Endometrium (tissue), 2 donors: ENCODE data around the gene NCKAP5.

ENCODE experiments used
- FAIRE-seq: peaks from 2 replicates; lab custom pipeline; 2012; peaks lifted over from hg19 to GRCh38; lab: Jason Lieb, UNC
- donor health status: control.
- donor health status: control.

NCKAP5 gene

DNA sequence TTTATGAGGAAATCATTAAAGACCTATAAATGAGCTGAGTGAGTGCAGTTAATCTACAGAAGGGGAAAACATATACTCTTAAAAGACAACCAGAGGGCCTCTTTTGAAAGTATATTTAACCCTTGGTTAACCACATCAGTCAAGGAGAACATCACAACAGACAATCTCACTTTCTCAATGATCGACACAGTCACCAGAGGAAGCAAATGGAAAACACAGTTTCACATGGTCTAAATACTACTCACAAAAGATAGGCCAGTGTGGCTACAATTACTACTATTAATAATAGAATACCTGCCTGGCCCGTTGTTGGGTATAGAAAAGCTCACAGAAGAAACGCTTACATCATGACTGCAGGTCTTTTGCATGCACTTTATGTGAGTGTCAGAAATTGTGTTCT, 426.2 kb downstream of the NCKAP5 start:
- FAIRE-seq = no peak

DNA sequence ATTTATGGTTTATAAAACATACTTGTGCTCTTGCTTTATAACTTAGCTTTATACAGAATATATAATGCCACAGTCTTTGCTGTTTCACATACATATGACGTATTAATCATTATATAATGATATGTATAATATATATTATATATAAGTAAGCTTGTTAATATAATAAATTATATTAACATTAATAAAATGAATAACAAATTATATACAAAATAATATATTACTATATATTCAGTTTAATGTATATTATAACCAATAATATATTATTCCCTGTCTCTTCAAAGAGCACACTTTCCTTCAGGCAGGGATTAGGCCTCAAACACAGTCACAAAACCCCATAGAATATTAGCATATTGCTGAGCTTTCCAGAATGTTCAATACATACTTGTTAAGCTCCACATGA, 427.6 kb downstream of the NCKAP5 start:
- peak; percentile 55 for FAIRE-seq

- FAIRE-seq = peak; percentile 8
Measured at GRCh38 chr2:133139847-133140533, 428.3 kb downstream of the NCKAP5 start.

- no peak for FAIRE-seq
Measured at GRCh38 chr2:133138693-133139092, 429.6 kb downstream of the NCKAP5 start.

DNA sequence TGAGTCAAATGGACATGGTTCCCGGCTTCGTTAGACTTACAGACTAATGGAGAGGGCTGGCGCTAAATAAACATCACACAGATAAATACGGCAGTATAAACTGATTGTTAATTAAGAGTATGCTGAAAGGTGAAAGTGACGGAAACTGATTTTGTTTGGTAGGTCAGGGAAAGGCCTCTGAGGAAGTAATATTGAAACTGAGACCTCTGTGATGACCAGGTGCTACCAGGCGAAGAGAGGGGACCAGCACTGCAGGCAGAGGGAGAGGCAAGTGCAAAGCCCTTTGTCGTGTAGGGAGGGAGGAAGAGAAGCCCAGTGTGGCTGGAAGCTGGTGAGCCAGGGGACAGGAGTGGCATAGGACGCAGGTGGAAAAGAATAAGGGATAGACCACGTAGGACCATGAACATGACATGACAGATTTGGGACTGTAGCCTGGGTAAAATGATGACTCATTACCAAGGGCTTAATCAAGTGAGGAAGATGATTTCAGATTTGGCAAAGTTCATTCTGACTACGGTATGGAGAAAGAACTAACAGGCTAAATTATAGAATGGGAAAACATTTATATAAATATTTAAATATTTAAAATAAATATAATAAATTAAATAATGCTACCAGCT, 433.1 kb downstream of the NCKAP5 start:
- FAIRE-seq = no peak

DNA sequence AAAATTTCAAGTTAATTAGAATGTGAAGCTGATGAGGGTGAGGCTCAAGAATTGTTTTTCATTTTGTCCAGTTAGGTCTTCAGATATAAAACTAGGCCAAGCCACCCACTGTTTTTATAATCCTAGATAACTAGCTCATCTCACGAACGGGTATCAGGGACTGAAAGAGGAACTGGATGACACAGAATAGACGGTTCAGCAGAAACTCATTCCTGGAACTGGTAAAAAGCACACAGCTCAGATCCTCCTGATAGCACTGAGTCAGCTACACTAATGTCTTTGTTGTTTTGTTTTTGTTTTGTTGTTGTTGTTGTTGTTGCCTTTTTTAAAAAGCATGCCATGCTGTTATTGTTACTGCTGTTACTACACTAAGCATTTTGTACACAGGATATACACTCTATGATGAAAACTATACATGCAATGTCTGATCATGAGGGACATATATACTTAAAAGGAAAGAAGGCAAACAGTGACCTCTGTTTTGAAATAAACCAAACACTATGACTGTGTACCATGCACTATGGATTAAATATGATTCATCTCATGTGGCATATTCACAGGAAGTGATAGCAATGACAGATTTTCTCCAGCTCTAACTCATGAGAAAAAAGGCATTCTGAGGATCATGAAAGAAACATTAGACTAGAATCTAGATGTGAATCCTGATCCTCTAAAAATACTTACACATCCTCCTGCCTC, 437.6 kb downstream of the NCKAP5 start:
- FAIRE-seq = no peak

DNA sequence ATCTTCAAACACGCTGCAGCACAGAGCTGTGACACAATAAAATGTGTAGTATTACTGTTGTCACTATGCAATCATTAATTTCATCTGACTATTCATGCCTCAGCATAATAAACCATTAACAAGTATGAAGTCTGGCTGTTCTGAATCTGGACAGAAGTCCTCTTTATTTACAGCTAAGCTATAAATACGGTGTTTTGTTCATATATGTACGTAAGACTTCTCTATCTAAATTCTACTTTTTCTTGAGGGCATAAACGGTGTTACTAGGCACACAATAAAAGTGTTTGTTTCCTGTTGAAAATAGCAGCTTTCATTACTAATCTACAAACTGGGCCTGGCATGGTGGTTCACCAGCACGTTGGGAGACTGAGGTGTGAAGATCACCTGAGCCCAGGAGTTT, 443.8 kb downstream of the NCKAP5 start:
- no peak for FAIRE-seq

DNA sequence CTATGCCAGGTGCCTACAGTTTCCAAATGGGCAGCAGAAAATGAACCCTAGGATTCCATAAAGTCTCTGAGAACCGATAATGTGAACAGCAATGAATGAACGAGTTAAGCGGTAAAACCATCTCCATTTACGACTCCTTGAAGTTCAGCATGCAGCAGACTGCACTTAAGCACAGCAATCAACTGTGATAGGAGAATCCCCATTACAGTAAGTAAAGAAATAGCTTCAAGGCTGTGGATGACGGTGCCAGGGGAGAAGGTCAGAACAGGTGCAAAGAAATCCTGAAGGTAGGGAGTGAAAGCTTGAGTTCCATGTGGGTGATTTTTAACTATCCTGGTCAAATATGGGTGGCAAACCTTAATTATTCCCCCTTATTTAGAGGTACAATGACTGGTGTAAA, 444.4 kb downstream of the NCKAP5 start:
- FAIRE-seq = no peak

GRCh38 chr2:133123393-133123792, 444.9 kb downstream of the NCKAP5 start:
- FAIRE-seq = no peak

- no peak for FAIRE-seq
Measured at GRCh38 chr2:133122529-133122928, 445.7 kb downstream of the NCKAP5 start.

DNA sequence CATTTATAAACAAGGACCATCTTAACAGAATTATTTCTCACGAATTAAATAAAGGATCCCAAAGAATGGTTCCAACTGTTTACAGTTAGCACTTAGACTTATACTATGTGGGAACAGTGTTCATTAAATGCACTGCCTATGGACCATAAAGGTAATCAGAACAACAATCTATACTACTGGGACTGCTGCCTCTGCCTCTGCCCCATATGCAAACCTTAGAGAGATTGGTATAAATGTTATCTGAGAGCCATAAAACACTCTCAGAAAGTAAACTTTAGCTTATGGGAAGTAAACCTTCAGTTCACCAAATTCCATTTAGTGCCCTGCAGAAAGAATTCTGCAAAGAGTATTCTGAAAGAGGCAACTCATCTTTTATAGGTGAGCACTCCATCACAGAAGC, 448.0 kb downstream of the NCKAP5 start:
- FAIRE-seq = no peak

- no peak for FAIRE-seq
Measured at GRCh38 chr2:133110201-133110600, 458.1 kb downstream of the NCKAP5 start.

DNA sequence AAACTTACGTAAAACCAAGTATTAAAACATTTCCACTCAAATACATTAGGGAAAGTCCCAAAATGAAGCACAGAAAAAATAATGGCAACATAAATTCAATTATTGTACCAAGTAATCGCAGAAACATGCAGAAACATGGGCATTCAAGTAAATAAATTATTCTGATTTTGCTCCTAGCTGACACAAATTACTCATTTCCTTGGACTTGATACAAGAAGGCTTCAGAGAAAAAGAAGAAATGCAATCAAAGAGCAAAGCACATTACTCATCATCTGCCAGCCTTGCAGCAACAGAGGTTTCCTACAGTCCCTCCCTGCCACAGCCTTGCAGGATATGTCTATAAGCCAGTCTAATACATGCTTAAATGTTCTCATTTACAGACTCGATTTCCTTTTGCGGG, 458.5 kb downstream of the NCKAP5 start:
- no peak for FAIRE-seq

GRCh38 chr2:133107058-133107815, 461.0 kb downstream of the NCKAP5 start:
- FAIRE-seq = no peak

DNA sequence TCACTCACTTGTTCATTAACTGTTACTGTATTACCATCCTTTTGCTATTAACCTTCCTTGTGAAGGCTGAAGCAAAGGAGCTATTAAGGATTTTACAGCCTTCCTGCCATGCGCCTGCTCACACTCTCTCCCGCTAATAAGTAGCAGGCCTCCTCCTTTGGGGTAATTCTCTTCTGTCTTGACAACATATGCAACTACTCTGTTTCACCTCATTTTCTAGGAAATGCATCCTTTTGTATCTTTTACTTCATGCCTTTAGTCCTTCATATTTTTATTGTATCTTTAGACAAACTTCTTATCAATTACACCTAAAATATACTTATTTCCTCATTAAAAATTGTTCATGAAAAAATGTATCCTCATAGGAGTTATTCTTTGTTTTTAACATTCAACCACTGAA, 463.4 kb downstream of the NCKAP5 start:
- FAIRE-seq = no peak

DNA sequence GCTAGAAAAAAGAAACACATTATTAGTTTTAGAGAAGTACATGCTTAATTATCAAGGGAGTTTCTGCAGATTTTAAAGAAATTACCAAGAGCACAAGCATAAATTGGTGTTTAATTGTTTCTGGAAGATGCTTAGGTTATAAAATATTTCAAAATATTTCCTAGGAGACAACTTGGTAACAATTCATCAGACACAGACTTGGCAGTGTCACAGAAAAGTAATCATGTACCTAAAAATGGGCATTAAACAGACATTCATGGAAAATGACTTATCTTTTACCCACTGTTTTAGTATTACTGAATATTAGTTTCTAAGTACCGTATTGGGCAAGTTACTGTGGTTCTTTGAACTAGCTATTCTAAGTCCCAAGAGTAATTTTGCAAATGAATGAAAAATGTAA, 469.5 kb downstream of the NCKAP5 start:
- FAIRE-seq = no peak

- FAIRE-seq = no peak
Measured at GRCh38 chr2:133097666-133098065, 470.6 kb downstream of the NCKAP5 start.

GRCh38 chr2:133092571-133092970, 475.7 kb downstream of the NCKAP5 start:
- no peak for FAIRE-seq

DNA sequence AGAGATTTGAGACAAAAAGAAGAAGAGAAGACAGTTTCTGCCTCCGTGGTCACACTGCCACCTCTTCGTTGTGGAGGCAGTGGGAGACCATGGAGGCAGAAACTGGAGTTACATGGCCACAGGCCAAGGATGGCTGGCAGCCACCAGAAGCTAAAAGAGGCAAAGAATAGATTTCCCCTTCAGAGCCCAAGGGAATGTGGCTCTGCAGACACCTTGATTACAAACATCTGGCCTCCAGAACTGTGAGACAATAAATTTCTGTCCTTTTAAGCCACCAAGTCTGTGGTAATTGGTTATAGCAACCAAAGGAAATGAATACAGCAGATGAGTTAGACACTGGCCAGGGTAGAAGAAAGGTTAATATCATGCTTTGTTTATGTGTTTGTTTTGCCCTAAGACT, 477.9 kb downstream of the NCKAP5 start:
- FAIRE-seq = no peak

DNA sequence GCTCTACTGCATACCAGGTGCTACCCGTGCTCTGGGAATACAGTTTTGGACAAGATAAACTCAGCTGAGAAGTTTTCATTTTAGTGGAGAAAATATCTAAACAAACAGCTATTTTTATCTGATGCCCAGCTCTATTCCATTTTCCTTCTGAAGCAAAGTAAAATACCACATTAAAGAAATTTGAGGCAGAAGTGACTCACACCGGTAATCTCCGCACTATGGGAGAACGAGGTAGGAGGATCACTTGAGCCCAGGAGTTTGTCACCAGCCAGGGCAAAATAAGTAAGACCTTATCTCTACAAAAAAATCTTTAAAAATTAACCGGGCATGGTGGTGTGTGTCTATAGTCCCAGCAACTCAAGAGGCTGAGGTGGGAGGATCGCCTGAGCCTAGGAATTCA, 482.1 kb downstream of the NCKAP5 start:
- no peak for FAIRE-seq

- FAIRE-seq = no peak
Measured at GRCh38 chr2:133085646-133086045, 482.6 kb downstream of the NCKAP5 start.

GRCh38 chr2:133082034-133082433, 486.2 kb downstream of the NCKAP5 start:
- FAIRE-seq = no peak

GRCh38 chr2:133080822-133081221, 487.4 kb downstream of the NCKAP5 start:
- no peak for FAIRE-seq
